Measurements from ENCODE around the gene ZNF407.

DNA sequence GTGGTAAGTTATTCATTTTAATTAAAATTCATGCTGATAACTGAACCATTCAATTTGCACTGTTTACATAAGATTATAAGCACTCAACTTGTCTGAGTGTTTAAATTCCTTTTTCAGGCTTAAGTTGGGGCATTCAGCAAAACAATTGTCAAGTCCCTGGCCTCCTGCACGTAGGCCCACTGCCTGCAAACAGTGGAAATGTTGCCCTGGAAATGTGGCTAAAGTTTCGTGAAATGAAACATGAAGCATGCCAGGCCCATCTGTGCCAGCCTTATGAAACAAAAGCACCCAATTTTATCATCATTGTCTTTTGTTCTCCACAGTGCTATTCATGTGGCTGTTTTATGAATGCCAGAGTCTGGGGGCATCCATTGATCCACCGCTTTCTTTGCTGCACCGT lies 447.6 kb downstream of the ZNF407 start:
- TF ChIP-seq ZNF569 (CRISPR knock-in tag; IDR thresholded peaks at IDR 0.05; ENCODE audit: borderline replicate concordance) (no peak), FOXA1 (IDR thresholded peaks at IDR 0.05) (no peak), FOXA1 (CRISPR knock-in tag; IDR thresholded peaks at IDR 0.05) (no peak), REXO4 (CRISPR knock-in tag; IDR thresholded peaks at IDR 0.05; ENCODE audit: borderline replicate concordance) (no peak)
- TF ChIP-seq, protein P1, sequence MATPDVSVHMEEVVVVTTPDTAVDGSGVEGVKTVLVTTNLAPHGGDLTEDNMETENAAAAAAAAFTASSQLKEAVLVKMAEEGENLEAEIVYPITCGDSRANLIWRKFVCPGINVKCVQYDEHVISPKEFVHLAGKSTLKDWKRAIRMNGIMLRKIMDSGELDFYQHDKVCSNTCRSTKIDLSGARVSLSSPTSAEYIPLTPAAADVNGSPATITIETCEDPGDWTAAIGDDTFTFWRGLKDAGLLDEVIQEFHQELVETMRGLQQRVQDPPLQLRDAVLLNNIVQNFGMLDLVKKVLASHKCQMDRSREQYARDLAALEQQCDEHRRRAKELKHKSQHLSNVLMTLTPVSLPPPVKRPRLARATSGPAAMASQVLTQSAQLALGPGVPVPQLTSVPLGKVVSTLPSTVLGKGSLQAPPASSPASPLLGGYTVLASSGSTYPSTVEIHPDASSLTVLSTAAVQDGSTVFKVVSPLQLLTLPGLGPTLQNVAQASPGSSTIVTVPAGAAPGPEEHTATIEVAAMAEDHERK (CRISPR knock-in tag; IDR thresholded peaks at IDR 0.05; ENCODE audit: low read depth): no peak
- TF ChIP-seq, protein P2, sequence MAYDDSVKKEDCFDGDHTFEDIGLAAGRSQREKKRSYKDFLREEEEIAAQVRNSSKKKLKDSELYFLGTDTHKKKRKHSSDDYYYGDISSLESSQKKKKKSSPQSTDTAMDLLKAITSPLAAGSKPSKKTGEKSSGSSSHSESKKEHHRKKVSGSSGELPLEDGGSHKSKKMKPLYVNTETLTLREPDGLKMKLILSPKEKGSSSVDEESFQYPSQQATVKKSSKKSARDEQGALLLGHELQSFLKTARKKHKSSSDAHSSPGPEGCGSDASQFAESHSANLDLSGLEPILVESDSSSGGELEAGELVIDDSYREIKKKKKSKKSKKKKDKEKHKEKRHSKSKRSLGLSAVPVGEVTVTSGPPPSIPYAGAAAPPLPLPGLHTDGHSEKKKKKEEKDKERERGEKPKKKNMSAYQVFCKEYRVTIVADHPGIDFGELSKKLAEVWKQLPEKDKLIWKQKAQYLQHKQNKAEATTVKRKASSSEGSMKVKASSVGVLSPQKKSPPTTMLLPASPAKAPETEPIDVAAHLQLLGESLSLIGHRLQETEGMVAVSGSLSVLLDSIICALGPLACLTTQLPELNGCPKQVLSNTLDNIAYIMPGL (CRISPR knock-in tag; IDR thresholded peaks at IDR 0.05; ENCODE audit: borderline replicate concordance in 1 of 2, low read depth in 1 of 2): no peak
